ENCODE data around the gene ZNF497. TPM values are rescaled to one million over a fixed set of nuclear protein-coding genes. Genes with fewer than 3 reads are reported as not detected.

ZNF497 gene
- total and polyA plus RNA-seq, 9 of the 15 experiments (the other 6 are each of a cell fraction or from before 2014, with no cell fraction given), result 0.06 to 0.98 (median 0.44) TPM; not detected in 1

DNA sequence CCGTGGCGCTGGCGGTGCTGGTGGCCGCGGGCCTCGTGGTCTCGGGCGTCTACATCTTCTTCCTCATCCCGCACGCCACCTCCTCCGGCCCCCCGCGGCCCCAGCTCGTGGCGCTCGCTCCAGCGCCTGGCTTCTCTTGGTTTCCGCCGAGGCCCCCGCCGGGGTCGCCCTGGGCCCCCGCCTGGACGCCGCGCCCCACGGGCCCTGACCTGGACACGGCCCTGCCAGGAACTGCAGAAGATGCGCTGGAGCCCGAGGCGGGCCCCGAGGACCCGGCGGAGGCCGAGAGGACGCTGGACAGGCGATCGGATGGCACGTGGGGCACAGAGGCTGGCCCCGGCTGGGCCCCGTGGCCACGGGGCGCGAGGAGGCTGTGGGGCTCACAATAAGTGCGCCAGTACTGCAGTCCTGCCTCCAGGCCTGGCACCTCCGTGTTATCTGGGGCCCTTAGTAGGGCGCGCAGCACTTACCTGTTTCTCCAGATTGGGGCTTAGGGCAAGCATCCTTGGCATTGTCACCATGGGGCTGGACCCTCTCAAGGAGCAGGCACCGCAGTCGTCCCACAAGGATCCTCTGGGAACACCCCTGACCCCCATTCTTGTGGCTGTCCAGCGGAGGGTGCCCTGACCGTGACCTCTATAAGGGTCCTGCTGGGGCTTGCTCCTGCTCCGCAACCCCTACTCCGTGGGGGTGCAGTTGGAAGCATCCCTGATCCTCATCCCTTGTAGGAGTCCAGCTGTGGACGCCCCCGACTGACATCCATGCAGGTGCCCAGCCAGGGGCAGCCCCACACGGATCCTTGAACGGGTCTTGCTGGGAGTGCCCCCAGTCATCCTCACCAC, 34.4 kb upstream of the ZNF497 start (continued):
- no peak for TF ChIP-seq ZZZ3 (IDR thresholded peaks at IDR 0.05)
- TF ChIP-seq PML (IDR thresholded peaks at IDR 0.05; ENCODE audit: low read length), result no peak
- no peak for TF ChIP-seq POLR3G (IDR thresholded peaks at IDR 0.05; ENCODE audit: extremely low read depth, insufficient read length, insufficient replicate concordance)

DNA sequence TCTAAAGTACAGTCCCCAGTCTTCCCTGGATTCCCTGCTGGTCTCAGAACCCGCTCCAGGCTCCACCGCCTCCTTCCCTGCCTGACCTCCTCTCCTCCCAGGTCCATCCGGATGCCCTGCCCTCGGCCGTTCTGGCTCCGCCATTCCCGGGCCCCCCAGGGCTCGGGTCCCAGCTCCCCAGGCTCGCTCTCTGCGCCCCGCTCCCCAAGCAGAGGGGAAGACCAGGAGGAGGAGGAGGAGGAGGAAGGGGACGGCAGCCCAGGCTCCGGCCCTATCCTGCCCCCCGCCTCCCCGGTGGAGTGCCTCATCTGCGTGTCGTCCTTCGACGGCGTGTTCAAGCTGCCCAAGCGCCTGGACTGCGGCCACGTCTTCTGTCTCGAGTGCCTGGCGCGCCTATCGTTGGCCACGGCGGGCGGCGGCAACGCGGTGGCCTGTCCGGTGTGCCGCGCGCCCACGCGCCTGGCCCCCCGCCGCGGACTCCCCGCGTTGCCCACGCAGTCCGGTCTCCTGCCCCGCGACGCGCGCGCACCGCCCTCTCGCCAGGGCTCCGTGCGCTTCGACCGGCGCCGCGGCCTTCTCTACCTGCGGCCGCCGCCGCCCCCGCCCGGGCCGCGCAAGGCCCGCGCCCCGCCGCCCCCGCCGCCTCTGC, 33.6 kb upstream of the ZNF497 start:
- Histone ChIP-seq H4K20me1 (replicated peaks; ENCODE audit: control insufficient read depth, insufficient read depth, low read length) (peaks cover 18% of the 10 kb centered on the region; the same call in 1 of the 2 replicates), H3K4me3 (no peak overlapping the region), H3K36me3 (ENCODE audit: control insufficient read depth, insufficient read depth, low read length) (peaks cover 46% of the 10 kb centered on the region), H3K27me3 (ENCODE audit: control insufficient read depth in 2 of 2, insufficient read depth in 2 of 2, low read length in 2 of 2) (no peaks in the 10 kb centered on the region), H3K4me2 (ENCODE audit: insufficient read depth, low read length) (no peak overlapping the region), H3K9me3 (replicated peaks; ENCODE audit: control insufficient read depth, insufficient read depth, low read depth, low read length) (no peaks in the 10 kb centered on the region), H3K79me2 (ENCODE audit: control insufficient read depth, insufficient read depth, low read length) (peaks cover 27% of the 10 kb centered on the region), H3K4me1 (replicated peaks in 1 of 2; ENCODE audit: control insufficient read depth in 2 of 2, insufficient read depth in 2 of 2, low read length in 2 of 2) (peaks cover 13 to 65% of the 10 kb centered on the region in 2 experiments), H3K27ac (ENCODE audit: extremely low read depth, low read depth, low read length) (no peak overlapping the region), H3K9me1 (ENCODE audit: control insufficient read depth, insufficient read depth, low read length) (no peaks in the 10 kb centered on the region), H2AFZ (ENCODE audit: low read depth, low read length) (no peak overlapping the region), H3K9ac (ENCODE audit: insufficient read depth in 1 of 2, low read depth in 2 of 2, low read length in 2 of 2) (no peak overlapping the region)
- in situ Hi-C loops (cut with MboI), result no loop called here
- intact Hi-C loops (cut with micrococcal nuclease), result no loop called here
- ATAC-seq (peak; percentile 1; the same call in 1 of the 3 replicates), DNase-seq (ENCODE audit: extremely low read depth in 1 of 4, low spot score in 3 of 4) (peak in 2 of 4 experiments; percentile 16 to 31), FAIRE-seq (no peak)
- ChIA-PET POLR2A (interaction anchor here (0.9 kb wide), 1 partner anchor 13 kb away, joined by 3 read pairs; the partner anchor contains the start of gene ZNF584), CTCF (ENCODE audit: low intra/inter-chr PET ratio) (interaction anchor here (0.6 kb wide), 1 partner anchor 27 kb away, joined by 3 read pairs; no protein-coding TSS in a partner anchor)
- 97% methylated on average over 24 of the region's 75 CpGs for WGBS (ENCODE audit: insufficient coverage, low coverage, missing lambda C conversion rate)
- BruUV-seq (replicated peaks), result no TSS peak
- TF ChIP-seq RBM14 (IDR thresholded peaks at IDR 0.05; ENCODE audit: borderline replicate concordance, insufficient read depth, low read depth, low read length) (no peak), XRCC4 (IDR thresholded peaks at IDR 0.05; ENCODE audit: extremely low read depth, insufficient read depth, insufficient read length) (no peak), RBBP5 (IDR thresholded peaks at IDR 0.05; ENCODE audit: borderline replicate concordance, insufficient read depth, low read length, poor library complexity, severe bottlenecking) (peak; percentile 8)
- TF ChIP-seq, protein P1, sequence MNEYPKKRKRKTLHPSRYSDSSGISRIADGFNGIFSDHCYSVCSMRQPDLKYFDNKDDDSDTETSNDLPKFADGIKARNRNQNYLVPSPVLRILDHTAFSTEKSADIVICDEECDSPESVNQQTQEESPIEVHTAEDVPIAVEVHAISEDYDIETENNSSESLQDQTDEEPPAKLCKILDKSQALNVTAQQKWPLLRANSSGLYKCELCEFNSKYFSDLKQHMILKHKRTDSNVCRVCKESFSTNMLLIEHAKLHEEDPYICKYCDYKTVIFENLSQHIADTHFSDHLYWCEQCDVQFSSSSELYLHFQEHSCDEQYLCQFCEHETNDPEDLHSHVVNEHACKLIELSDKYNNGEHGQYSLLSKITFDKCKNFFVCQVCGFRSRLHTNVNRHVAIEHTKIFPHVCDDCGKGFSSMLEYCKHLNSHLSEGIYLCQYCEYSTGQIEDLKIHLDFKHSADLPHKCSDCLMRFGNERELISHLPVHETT (CRISPR knock-in tag; conservative IDR thresholded peaks at IDR 0.05 in 1 of 2, IDR thresholded peaks at IDR 0.05 in 1 of 2), result no peak

Data from K562 (cell line).